AG10803 (cell line): ENCODE data around the gene GSTO2.

Experiments used
- DNase-seq: peaks from one replicate; pipeline ENCODE4 v3.0.0; 2010; ENCODE audit warnings: low read depth
- H3K4me3 ChIP-seq: 2 replicates; pipeline ENCODE4 v1.5.1; 2011; ENCODE audit warnings: mild to moderate bottlenecking, low read length, control low read depth
- CTCF ChIP-seq: conservative IDR thresholded peaks from 2 replicates; pipeline ENCODE4 v1.5.1; 2011; ENCODE audit warnings: mild to moderate bottlenecking, low read length, control low read depth, inconsistent platforms

Gene GSTO2

GRCh38 chr10:104253606-104254410, 15.2 kb upstream of the GSTO2 start:
- DNase-seq, result no peak
- H3K4me3 ChIP-seq, result peak overlapping the region; percentile 83
- TF ChIP-seq CTCF, result no peak

GRCh38 chr10:104254493-104255310, 14.3 kb upstream of the GSTO2 start, which contains the start of gene GSTO1:
Gene GSTO1, plus strand, starts transcription at chr10:104254892. Its CDS starts 37 bp downstream, at chr10:104254929.
- H3K4me3 ChIP-seq, result peak within 1 kb of the TSS; percentile 83
- DNase-seq, result peak; percentile 77
- TF ChIP-seq CTCF, result 0 out of 2 replicates have a peak, but pooled peaks have one; percentile 10

- DNase-seq, result peak; percentile 83
- H3K4me3 ChIP-seq, result peak overlapping the region; percentile 83
- no peak for TF ChIP-seq CTCF
Observed at GRCh38 chr10:104255311-104255981, 13.5 kb upstream of the GSTO2 start.

- peak overlapping the region; percentile 83 for H3K4me3 ChIP-seq
- DNase-seq, result no peak
Observed at GRCh38 chr10:104256335-104256961, 12.5 kb upstream of the GSTO2 start.

GRCh38 chr10:104257235-104257634, 11.7 kb upstream of the GSTO2 start:
- DNase-seq, result no peak
- TF ChIP-seq CTCF, result no peak
- no peak overlapping the region for H3K4me3 ChIP-seq

More at GRCh38 chr10:104256335-104256961, 12.5 kb upstream of the GSTO2 start:
- no peak for TF ChIP-seq CTCF

- no peak overlapping the region for H3K4me3 ChIP-seq
- no peak for DNase-seq
- TF ChIP-seq CTCF, result no peak
Observed at GRCh38 chr10:104258209-104258608, 10.8 kb upstream of the GSTO2 start.
